ENCODE results near the gene ZNF689. TPM values are rescaled to one million over a fixed set of nuclear protein-coding genes. Genes with fewer than 3 reads are reported as not detected.

ZNF689 gene
- total RNA-seq, 1 experiment from 2014 or later: 21.1 TPM

- Mint-ChIP-seq H3K27me3 (ENCODE audit: low read depth) (peaks cover 12% of the 10 kb centered on the region), H3K27ac (no peak overlapping the region), H3K4me3 (no peak overlapping the region), H3K36me3 (ENCODE audit: insufficient read depth in 1 of 3, low read depth in 3 of 3) (no peaks in the 10 kb centered on the region), H3K9me3 (no peaks in the 10 kb centered on the region), H3K4me1 (peaks cover 13 to 21% of the 10 kb centered on the region in 2 experiments)
- no peaks in the 10 kb centered on the region for H3K79me1 ChIP-seq (ENCODE audit: insufficient read depth, low read depth, low read length, poor library complexity, severe bottlenecking)
- no peaks in the 10 kb centered on the region for H4K20me1 ChIP-seq (ENCODE audit: control insufficient read depth, insufficient read depth, insufficient read length)
- H3K27me3 ChIP-seq (ENCODE audit: insufficient read depth, low read length): no peaks in the 10 kb centered on the region
- no peak for TF ChIP-seq CTCF (conservative IDR thresholded peaks at IDR 0.05)
- no peak overlapping the region for H3T11ph ChIP-seq (ENCODE audit: low read length)
- H3K4me2 ChIP-seq (ENCODE audit: insufficient read depth, insufficient read length, low read length): no peak overlapping the region
- H2BK12ac ChIP-seq (ENCODE audit: insufficient read length, low read depth, low read length): no peak overlapping the region
- H3K4ac ChIP-seq (ENCODE audit: low read depth, low read length): no peak overlapping the region
- no peak overlapping the region for H3K18ac ChIP-seq (ENCODE audit: insufficient read length, low read depth, low read length)
- no peak overlapping the region for H4K8ac ChIP-seq (replicated peaks; ENCODE audit: insufficient read length, low read depth, low read length)
- H3K9me3 ChIP-seq (ENCODE audit: control insufficient read depth, low read depth, low read length): no peaks in the 10 kb centered on the region
- H3K4me1 ChIP-seq (ENCODE audit: insufficient read depth, low read length): no peaks in the 10 kb centered on the region; the same call in 1 of the 2 replicates
- H3K14ac ChIP-seq (ENCODE audit: insufficient read depth, low read length): no peak overlapping the region
- no CpG with 5 or more reads among the region's 14 CpGs for WGBS (ENCODE audit: extremely low coverage, insufficient read length, low lambda C conversion rate)
- no peak overlapping the region for H2BK120ac ChIP-seq (ENCODE audit: low read depth, low read length, poor library complexity, severe bottlenecking)
- no peak overlapping the region for H2BK5ac ChIP-seq (ENCODE audit: insufficient read length, low read length)
- no peak overlapping the region for H4K5ac ChIP-seq (ENCODE audit: insufficient read length, low read depth, low read length)
- no peak overlapping the region for H3K56ac ChIP-seq (ENCODE audit: insufficient read length, low read depth, low read length)
- no peak overlapping the region for H4K91ac ChIP-seq (ENCODE audit: insufficient read length, low read depth, low read length)
- no peak overlapping the region for H3K27ac ChIP-seq (ENCODE audit: insufficient read length, low read depth, low read length)
- no peak overlapping the region for H2AK5ac ChIP-seq (ENCODE audit: insufficient read length, low read length)
- H3K79me2 ChIP-seq (ENCODE audit: insufficient read depth, low read length): no peaks in the 10 kb centered on the region
- H3K23me2 ChIP-seq (ENCODE audit: insufficient read length, low read depth, low read length, poor library complexity, severe bottlenecking): peaks cover 15% of the 10 kb centered on the region
- no peak overlapping the region for H2BK15ac ChIP-seq (ENCODE audit: low read depth, low read length)
- no peak overlapping the region for H2AFZ ChIP-seq (ENCODE audit: low read length)
- no peak overlapping the region for H3K9ac ChIP-seq (ENCODE audit: extremely low read depth, insufficient read length, low read length)
- H3K23ac ChIP-seq (ENCODE audit: insufficient read length, low read depth, low read length): no peak overlapping the region
- H2BK20ac ChIP-seq (ENCODE audit: low read depth, low read length, poor library complexity, severe bottlenecking): no peak overlapping the region
- no peak for DNase-seq
These were observed 42.8 kb downstream of the ZNF689 start for GRCh38 chr16:30567160-30567990.

Measured in H9 (cell line).